HepG2 (cell line): ENCODE results near the gene CEP68. TPM values are rescaled to one million over a fixed set of nuclear protein-coding genes. Genes with fewer than 3 reads are reported as not detected.

Source experiments
- ATAC-seq: fragments of 200-7000 bp; cut with Tn5 transposase; 3 replicates; pipeline ENCODE4 v1.9.1; 2020; ENCODE audit warnings: mild to moderate bottlenecking, moderate library complexity
- BruUV-seq: library from RNA; stranded (reverse); fragments of 400-500 nt; replicated peaks from 2 replicates; lab custom pipeline; 2021; lab: Mats Ljungman, UMichigan
- CTCF ChIA-PET: fragments of 300-600 bp; formaldehyde crosslinking; extraction: SDS; loops from one replicate; lab custom pipeline; 2021; ENCODE audit warnings: low total read pairs, inconsistent platforms, low intra/inter-chr PET ratio; lab: Yijun Ruan, JAX
- POLR2A ChIA-PET: fragments of 350-600 bp; sonication (Branson Sonifier 250); formaldehyde crosslinking; loops from one replicate; lab custom pipeline; 2020; ENCODE audit warnings: antibody characterized with exemption, inconsistent platforms; lab: Yijun Ruan, JAX
- DNase-seq: peaks from one replicate; pipeline ENCODE4 v3.0.0-alpha.2; 2015; ENCODE audit warnings: low spot score
- FAIRE-seq: peaks from 3 replicates; lab custom pipeline; 2011; peaks lifted over from hg19 to GRCh38; lab: Jason Lieb, UNC
- H2AFZ ChIP-seq: one replicate; pipeline ENCODE4 v1.6.1; 2011; ENCODE audit warnings: low read length, inconsistent platforms
- H3K27ac ChIP-seq: fragments of 300-600 bp; 3 replicates; pipeline ENCODE4 v1.8.0; 2011; ENCODE audit warnings: mixed run types, mild to moderate bottlenecking, mixed read lengths, low read length, inconsistent platforms; ENCODE audit not compliant: insufficient read depth; ENCODE audit errors: extremely low read length
- H3K27me3 ChIP-seq, 2 experiments: fragments of 200-600 bp in 1 of 2; 2 replicates in 1 of 2; 3 replicates in 1 of 2; pipeline versions ENCODE4 v1.6.0 to v1.8.0; 2011; ENCODE audit warnings: low read length in 2 of 2, mild to moderate bottlenecking in 2 of 2, moderate library complexity in 2 of 2, inconsistent platforms in 1 of 2; ENCODE audit not compliant: insufficient read depth in 2 of 2, control insufficient read depth in 1 of 2
- H3K36me3 ChIP-seq, 2 experiments: fragments of 200-600 bp in 1 of 2; replicated peaks in 1 of 2; 2 replicates in 1 of 2; 3 replicates in 1 of 2; pipeline versions ENCODE4 v1.5.1 to v1.8.0; 2011; ENCODE audit warnings: low read length in 2 of 2, inconsistent platforms in 1 of 2; ENCODE audit not compliant: insufficient read depth in 2 of 2, control insufficient read depth in 1 of 2
- H3K4me1 ChIP-seq: 2 replicates; pipeline ENCODE4 v1.5.1; 2012; ENCODE audit warnings: low read length, inconsistent platforms; ENCODE audit not compliant: insufficient read depth
- H3K4me2 ChIP-seq: 2 replicates; pipeline ENCODE4 v1.6.0; 2011; ENCODE audit warnings: low read depth, low read length, inconsistent platforms
- H3K4me3 ChIP-seq, 3 experiments: fragments of 200-600 bp in 1 of 3; sonication (generic), shearing (Covaris generic) in 1 of 3; replicated peaks in 1 of 3; 2 replicates each; pipeline ENCODE4 v1.5.1; 2011 to 2016; ENCODE audit warnings: low read length in 3 of 3, inconsistent platforms in 2 of 3, low read depth in 2 of 3, mild to moderate bottlenecking in 2 of 3, control low read depth in 1 of 3, mixed read lengths in 1 of 3; ENCODE audit not compliant: insufficient read depth in 1 of 3
- H3K79me2 ChIP-seq: one replicate; pipeline ENCODE4 v1.6.1; 2011; ENCODE audit warnings: low read length, inconsistent platforms; ENCODE audit not compliant: insufficient read depth
- H3K9ac ChIP-seq: 2 replicates; pipeline ENCODE4 v1.6.0; 2011; ENCODE audit warnings: mild to moderate bottlenecking, low read depth, low read length, inconsistent platforms; ENCODE audit not compliant: insufficient read depth
- H3K9me3 ChIP-seq: 2 replicates; pipeline ENCODE4 v1.5.1; 2012; ENCODE audit warnings: mild to moderate bottlenecking, low read length
- H4K20me1 ChIP-seq: 2 replicates; pipeline ENCODE4 v1.6.0; 2011; ENCODE audit warnings: inconsistent platforms, mild to moderate bottlenecking, low read length, moderate library complexity; ENCODE audit not compliant: insufficient read depth
- ELF3 ChIP-seq: IDR thresholded peaks from 2 replicates; pipeline ENCODE4 v1.6.1; 2016; ENCODE audit warnings: missing genetic modification reagents, missing compliant biosample characterization
- EZH2 ChIP-seq: conservative IDR thresholded peaks from 2 replicates; pipeline ENCODE4 v1.6.1; 2012; ENCODE audit warnings: mild to moderate bottlenecking, low read depth, low read length, moderate library complexity
- NR2F6 ChIP-seq, 2 experiments: IDR thresholded peaks; 2 replicates each; pipeline ENCODE4 v1.6.1; 2016; ENCODE audit warnings: antibody characterized with exemption in 1 of 2, mild to moderate bottlenecking in 1 of 2
- PBX3 ChIP-seq: sonication (generic); formaldehyde crosslinking; IDR thresholded peaks from 2 replicates; pipeline ENCODE4 v1.8.1; 2023; ENCODE audit warnings: missing genetic modification reagents, inconsistent platforms, borderline replicate concordance
- SSRP1 ChIP-seq: IDR thresholded peaks from 2 replicates; pipeline ENCODE4 v1.6.1; 2016; ENCODE audit warnings: control low read depth
- TAF1 ChIP-seq: sonication (generic); formaldehyde crosslinking; IDR thresholded peaks from 2 replicates; pipeline ENCODE4 v1.4.0; 2020; ENCODE audit warnings: missing genetic modification reagents
- U2AF1 ChIP-seq: fragments of 200-400 bp; formaldehyde crosslinking; optimal IDR thresholded peaks from 2 replicates; pipeline ENCODE3; 2017; ENCODE audit warnings: mild to moderate bottlenecking, low read depth, low read length
- ZBTB21 ChIP-seq: sonication (generic); formaldehyde crosslinking; IDR thresholded peaks from 2 replicates; pipeline ENCODE4 v1.4.0; 2020; ENCODE audit warnings: missing genetic modification reagents
- ZNF780A ChIP-seq: sonication (generic); formaldehyde crosslinking; IDR thresholded peaks from 2 replicates; pipeline ENCODE4 v1.8.0; 2022; ENCODE audit warnings: mild to moderate bottlenecking, missing genetic modification reagents, moderate library complexity
- WGBS: methylation state at CpG from one replicate; pipeline ENCODE4 v1.1.6; 2017; ENCODE audit warnings: low lambda C conversion rate; 5-methylcytosine and 5-hydroxymethylcytosine counted together
- in situ Hi-C: cut with HindIII; loops from 2 replicates; pipeline ENCODE4 v1.10.0; 2017; ENCODE audit warnings: low pct_unique_long_range_greater_than_20kb; ENCODE audit not compliant: extremely low pct_ligation_motif_present
- intact Hi-C: fragments of 100-400 bp; cut with micrococcal nuclease; formaldehyde crosslinking; loops from one replicate; pipeline ENCODE4 v1.10.0; 2022; ENCODE audit not compliant: unreplicated experiment
- polyA plus RNA-seq, 8 experiments: library from polyadenylated mRNA; depleted of rRNA in 3 of 8; stranded (reverse) in 7 of 8; unstranded in 1 of 8; fragments of >200 nt; fragmentation: Illumina TruSeq in 4 of 8; extraction: Trizol in 4 of 8; gene quantifications; 2 replicates each; pipeline versions ENCODE4 v1.2.1 to v1.2.3, GENCODE V29; 2011 to 2016; ENCODE audit warnings: low read depth in 4 of 8, missing spikeins in 1 of 8, mixed read lengths in 1 of 8; ENCODE audit not compliant: insufficient read depth in 1 of 8
- total RNA-seq, 5 experiments: library from RNA; depleted of rRNA; stranded (reverse); fragments of >200 nt; fragmentation: Illumina TruSeq; extraction: Trizol; gene quantifications; 2 replicates each; pipeline ENCODE4 v1.2.3, GENCODE V29; 2016; ENCODE audit warnings: low read depth in 1 of 5
- TF ChIP-seq, protein P1 (sequence below): sonication (generic); formaldehyde crosslinking; IDR thresholded peaks from 2 replicates; pipeline ENCODE4 v1.4.0; 2020; ENCODE audit warnings: mild to moderate bottlenecking, missing genetic modification reagents

The CEP68 gene
- total and polyA plus RNA-seq, 2 of the 13 experiments (the other 11 are each of a cell fraction or from before 2014, with no cell fraction given): 5.7 to 9.3 TPM

GRCh38 chr2:65013776-65014175 is 42.4 kb upstream of the CEP68 start (continued):
- no peak for TF ChIP-seq U2AF1
- TF ChIP-seq ELF3 (CRISPR knock-in tag): no peak

DNA sequence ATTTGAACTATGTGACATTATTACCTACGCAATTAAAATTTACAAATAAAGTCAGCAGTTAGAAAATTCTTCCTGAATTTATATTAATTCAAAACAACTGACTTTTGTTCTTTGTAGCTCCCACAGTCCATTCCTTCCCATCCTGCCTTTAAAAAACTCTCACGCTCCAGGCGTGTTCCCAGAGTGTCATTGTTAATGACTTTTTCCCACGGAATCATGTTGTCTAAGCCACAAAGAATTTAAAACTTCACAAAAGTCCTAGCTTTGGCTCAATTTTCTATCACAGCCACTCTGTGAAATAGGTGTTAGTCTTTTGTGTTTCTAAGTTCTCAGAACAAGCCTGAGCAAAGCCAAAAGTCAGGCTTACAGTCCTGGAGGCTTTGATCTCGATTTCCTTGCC is 40.5 kb upstream of the CEP68 start:
- no peak overlapping the region for H3K9ac ChIP-seq
- H3K9me3 ChIP-seq: no peaks in the 10 kb centered on the region
- no peaks in the 10 kb centered on the region for H4K20me1 ChIP-seq
- in situ Hi-C loops: no loop called here
- ChIA-PET CTCF (no interaction called here), POLR2A (no interaction called here)
- H2AFZ ChIP-seq: no peak overlapping the region
- no peaks in the 10 kb centered on the region for H3K27me3 ChIP-seq
- TF ChIP-seq EZH2: no peak
- TF ChIP-seq ZBTB21 (CRISPR knock-in tag): no peak
- TF ChIP-seq, protein P1, sequence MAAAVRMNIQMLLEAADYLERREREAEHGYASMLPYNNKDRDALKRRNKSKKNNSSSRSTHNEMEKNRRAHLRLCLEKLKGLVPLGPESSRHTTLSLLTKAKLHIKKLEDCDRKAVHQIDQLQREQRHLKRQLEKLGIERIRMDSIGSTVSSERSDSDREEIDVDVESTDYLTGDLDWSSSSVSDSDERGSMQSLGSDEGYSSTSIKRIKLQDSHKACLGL (CRISPR knock-in tag): no peak
- TF ChIP-seq NR2F6 (IDR thresholded peaks at IDR 0.05): no peak
- TF ChIP-seq NR2F6 (CRISPR knock-in tag; IDR thresholded peaks at IDR 0.05): no peak
- TF ChIP-seq SSRP1 (CRISPR knock-in tag): no peak
- no peak for TF ChIP-seq PBX3
- TF ChIP-seq TAF1: no peak
- no peak for TF ChIP-seq ZNF780A (CRISPR knock-in tag)
- TF ChIP-seq, all 625 proteins: peak for 0
- Histone ChIP-seq H3K27ac (no peak overlapping the region), H3K4me1 (no peaks in the 10 kb centered on the region), H3K36me3 (peaks cover 34 to 78% of the 10 kb centered on the region in 2 experiments), H3K4me3 (no peak overlapping the region), H3K4me2 (no peak overlapping the region), H3K79me2 (no peaks in the 10 kb centered on the region)
- BruUV-seq: no TSS peak
- FAIRE-seq (no peak), ATAC-seq (no peak), DNase-seq (no peak)
- intact Hi-C loops: no loop called here
- WGBS: 95% methylated on average over 5 of the region's 5 CpGs
